HEK293T (cell line): ENCODE measurements around the gene CPEB4.

Experiments used
- ARNT ChIP-seq: fragments of 450-650 bp; IDR thresholded peaks from 2 replicates; pipeline ENCODE4 v1.6.1; 2017; ENCODE audit warnings: mild to moderate bottlenecking
- BHLHE40 ChIP-seq: fragments of 450-650 bp; IDR thresholded peaks from 2 replicates; pipeline ENCODE4 v1.6.1; 2016; ENCODE audit warnings: mild to moderate bottlenecking, moderate library complexity, borderline replicate concordance
- CTBP1 ChIP-seq: fragments of 450-650 bp; IDR thresholded peaks from 2 replicates; pipeline ENCODE4 v1.6.1; 2016; ENCODE audit warnings: borderline replicate concordance
- ELF4 ChIP-seq: fragments of 450-650 bp; IDR thresholded peaks from 2 replicates; pipeline ENCODE4 v1.6.1; 2017; ENCODE audit warnings: antibody characterized with exemption
- FOXA1 ChIP-seq: fragments of 450-650 bp; IDR thresholded peaks from 2 replicates; pipeline ENCODE4 v1.6.1; 2016; ENCODE audit warnings: mild to moderate bottlenecking
- FOXK2 ChIP-seq: fragments of 450-650 bp; IDR thresholded peaks from 2 replicates; pipeline ENCODE4 v1.6.1; 2016; ENCODE audit warnings: mild to moderate bottlenecking
- FOXM1 ChIP-seq: fragments of 450-650 bp; IDR thresholded peaks from 2 replicates; pipeline ENCODE4 v1.6.1; 2017; ENCODE audit warnings: mild to moderate bottlenecking, borderline replicate concordance
- LEF1 ChIP-seq: fragments of 450-650 bp; IDR thresholded peaks from 2 replicates; pipeline ENCODE4 v1.6.1; 2017; ENCODE audit warnings: mild to moderate bottlenecking, borderline replicate concordance
- PKNOX1 ChIP-seq: fragments of 450-650 bp; IDR thresholded peaks from 2 replicates; pipeline ENCODE4 v1.6.1; 2016
- SP1 ChIP-seq: fragments of 450-650 bp; IDR thresholded peaks from 2 replicates; pipeline ENCODE4 v1.6.1; 2017
- SUZ12 ChIP-seq: fragments of 450-650 bp; IDR thresholded peaks from 2 replicates; pipeline ENCODE4 v1.6.1; 2016; ENCODE audit warnings: mild to moderate bottlenecking
- ZNF384 ChIP-seq: fragments of 450-650 bp; IDR thresholded peaks from 2 replicates; pipeline ENCODE4 v1.6.1; 2016

GRCh38 chr5:173862047-173862477 is 26.1 kb upstream of the CPEB4 start:
- TF ChIP-seq SP1, result no peak
- TF ChIP-seq FOXA1, result no peak
- no peak for TF ChIP-seq BHLHE40
- TF ChIP-seq FOXK2, result no peak
- no peak for TF ChIP-seq ARNT
- no peak for TF ChIP-seq SUZ12
- TF ChIP-seq CTBP1, result no peak
- no peak for TF ChIP-seq LEF1
- no peak for TF ChIP-seq ZNF384
- no peak for TF ChIP-seq PKNOX1
- no peak for TF ChIP-seq FOXM1
- no peak for TF ChIP-seq ELF4
